GM18498 (cell line): ENCODE results near the gene WDR47.

Source experiments
- ATAC-seq: cut with Tn5 transposase; IDR thresholded peaks from one replicate; pipeline ENCODE4 v1.9.1; 2021; ENCODE audit warnings: mild to moderate bottlenecking, moderate library complexity; ENCODE audit not compliant: unreplicated experiment

WDR47 gene

GRCh38 chr1:109041621-109042468, at the start of gene WDR47:
TSS of gene WDR47 (minus strand) at chr1:109042102. CDS start at chr1:109023512, 18,590 bp downstream.
- peak; percentile 98 for ATAC-seq

- peak; percentile 51 for ATAC-seq
These were observed 49.4 kb upstream of the WDR47 start for GRCh38 chr1:109091078-109091838.

- ATAC-seq: peak; percentile 93
These were observed 48.5 kb upstream of the WDR47 start, which contains the start of gene TMEM167B for GRCh38 chr1:109090196-109091077. TSS of gene TMEM167B (plus strand) at chr1:109090764. CDS start at chr1:109090873, 109 bp downstream.

GRCh38 chr1:109089242-109090015, 47.5 kb upstream of the WDR47 start:
- ATAC-seq: no peak

GRCh38 chr1:109084563-109085517, 42.9 kb upstream of the WDR47 start:
- no peak for ATAC-seq

- no peak for ATAC-seq
These were observed 42.0 kb upstream of the WDR47 start for GRCh38 chr1:109083923-109084322.

GRCh38 chr1:109083501-109083900, 41.6 kb upstream of the WDR47 start:
- ATAC-seq: no peak

- no peak for ATAC-seq
These were observed 38.7 kb upstream of the WDR47 start for GRCh38 chr1:109080441-109081082.

GRCh38 chr1:109079240-109079622, 37.3 kb upstream of the WDR47 start:
- ATAC-seq: no peak

- ATAC-seq: no peak
These were observed 36.4 kb upstream of the WDR47 start for GRCh38 chr1:109078317-109078716.

- ATAC-seq: peak; percentile 100
These were observed 33.9 kb upstream of the WDR47 start, which contains the start of gene TAF13 for GRCh38 chr1:109075531-109076490. TSS of gene TAF13 (minus strand) at chr1:109076003. CDS start at chr1:109075947, 56 bp downstream.

- no peak for ATAC-seq
These were observed 27.4 kb upstream of the WDR47 start for GRCh38 chr1:109069294-109069693.

- no peak for ATAC-seq
These were observed 26.0 kb upstream of the WDR47 start for GRCh38 chr1:109067883-109068282.

GRCh38 chr1:109065137-109065536, 23.2 kb upstream of the WDR47 start:
- ATAC-seq: no peak

- ATAC-seq: no peak
These were observed 19.3 kb upstream of the WDR47 start for GRCh38 chr1:109061183-109061582.

GRCh38 chr1:109060707-109061106, 18.8 kb upstream of the WDR47 start:
- ATAC-seq: no peak

GRCh38 chr1:109059026-109059425, 17.1 kb upstream of the WDR47 start:
- no peak for ATAC-seq
